ENCODE measurements around the gene MDP1. TPM values are rescaled to one million over a fixed set of nuclear protein-coding genes. Genes with fewer than 3 reads are reported as not detected.

MDP1 gene
- total RNA-seq, 2 donors from 2014 or later, result 21.0 to 25.0 TPM

GRCh38 chr14:24181371-24182077 is 34.3 kb downstream of the MDP1 start:
- no peak overlapping the region for H3K4me3 ChIP-seq (ENCODE audit: low read length)
- Mint-ChIP-seq H3K36me3 (ENCODE audit: low read depth) (peaks cover 70% of the 10 kb centered on the region), H3K27ac (no peak overlapping the region), H3K4me1 (no peaks in the 10 kb centered on the region), H3K4me3 (no peak overlapping the region), H3K9me3 (no peaks in the 10 kb centered on the region), H3K27me3 (ENCODE audit: insufficient read depth) (no peaks in the 10 kb centered on the region)
- no peaks in the 10 kb centered on the region for H3K9me3 ChIP-seq (ENCODE audit: control insufficient read depth, low read length)
- H3K27me3 ChIP-seq (ENCODE audit: control insufficient read depth, insufficient read depth, low read length, poor library complexity, severe bottlenecking), result no peaks in the 10 kb centered on the region
- peaks cover 70% of the 10 kb centered on the region for H3K36me3 ChIP-seq (ENCODE audit: control insufficient read depth, insufficient read depth, low read length)
- DNase-seq, result no peak
- H3K27ac ChIP-seq (ENCODE audit: low read depth, low read length), result no peak overlapping the region
- no peaks in the 10 kb centered on the region for H3K4me1 ChIP-seq (ENCODE audit: control insufficient read depth, insufficient read depth, low read length)
- no peak for TF ChIP-seq CTCF (conservative IDR thresholded peaks at IDR 0.05)
- H3K9ac ChIP-seq (ENCODE audit: extremely low read depth, low read length, poor library complexity, severe bottlenecking), result no peak overlapping the region
- WGBS, 2 experiments (ENCODE audit: insufficient coverage in 1 of 2, insufficient read length in 1 of 2), result 93 to 94% methylated on average over 13 to 19 of the region's 19 CpGs

GRCh38 chr14:24179961-24180796 is 35.7 kb downstream of the MDP1 start:
- H3K9ac ChIP-seq (ENCODE audit: extremely low read depth, low read length, poor library complexity, severe bottlenecking), result no peak overlapping the region
- H3K27ac Mint-ChIP-seq, result no peak overlapping the region
- DNase-seq, result no peak
- no peaks in the 10 kb centered on the region for H3K27me3 ChIP-seq (ENCODE audit: control insufficient read depth, insufficient read depth, low read length, poor library complexity, severe bottlenecking)
- no peaks in the 10 kb centered on the region for H3K9me3 ChIP-seq (ENCODE audit: control insufficient read depth, low read length)
- H3K27me3 Mint-ChIP-seq (ENCODE audit: insufficient read depth), result no peaks in the 10 kb centered on the region
- no peak overlapping the region for H3K4me3 ChIP-seq (ENCODE audit: low read length)
- no peak overlapping the region for H3K27ac ChIP-seq (ENCODE audit: low read depth, low read length)
- 93 to 94% methylated on average over 5 to 17 of the region's 18 CpGs for WGBS, 2 experiments (ENCODE audit: insufficient coverage in 1 of 2, insufficient read length in 1 of 2)
- no peak for TF ChIP-seq CTCF (conservative IDR thresholded peaks at IDR 0.05)
- peaks cover 62% of the 10 kb centered on the region for H3K36me3 Mint-ChIP-seq (ENCODE audit: low read depth)
- no peaks in the 10 kb centered on the region for H3K9me3 Mint-ChIP-seq
- no peaks in the 10 kb centered on the region for H3K4me1 ChIP-seq (ENCODE audit: control insufficient read depth, insufficient read depth, low read length)
- peaks cover 57% of the 10 kb centered on the region for H3K36me3 ChIP-seq (ENCODE audit: control insufficient read depth, insufficient read depth, low read length)
- no peak overlapping the region for H3K4me3 Mint-ChIP-seq
- no peaks in the 10 kb centered on the region for H3K4me1 Mint-ChIP-seq

- no peaks in the 10 kb centered on the region for H3K4me1 ChIP-seq (ENCODE audit: control insufficient read depth, insufficient read depth, low read length)
- 89 to 98% methylated on average over 10 to 14 of the region's 14 CpGs for WGBS, 2 experiments (ENCODE audit: insufficient coverage in 1 of 2, insufficient read length in 1 of 2)
- no peak overlapping the region for H3K27ac ChIP-seq (ENCODE audit: low read depth, low read length)
- H3K9me3 Mint-ChIP-seq, result no peaks in the 10 kb centered on the region
- no peak overlapping the region for H3K27ac Mint-ChIP-seq
- no peak for TF ChIP-seq CTCF (conservative IDR thresholded peaks at IDR 0.05)
- H3K27me3 Mint-ChIP-seq (ENCODE audit: insufficient read depth), result no peaks in the 10 kb centered on the region
- H3K9ac ChIP-seq (ENCODE audit: extremely low read depth, low read length, poor library complexity, severe bottlenecking), result no peak overlapping the region
- no peak overlapping the region for H3K4me3 Mint-ChIP-seq
- no peaks in the 10 kb centered on the region for H3K9me3 ChIP-seq (ENCODE audit: control insufficient read depth, low read length)
- H3K27me3 ChIP-seq (ENCODE audit: control insufficient read depth, insufficient read depth, low read length, poor library complexity, severe bottlenecking), result no peaks in the 10 kb centered on the region
- H3K36me3 Mint-ChIP-seq (ENCODE audit: low read depth), result peaks cover 61% of the 10 kb centered on the region
- peaks cover 51% of the 10 kb centered on the region for H3K36me3 ChIP-seq (ENCODE audit: control insufficient read depth, insufficient read depth, low read length)
- H3K4me3 ChIP-seq (ENCODE audit: low read length), result no peak overlapping the region
- no peak for DNase-seq
- H3K4me1 Mint-ChIP-seq, result no peaks in the 10 kb centered on the region
These were observed 36.4 kb downstream of the MDP1 start for GRCh38 chr14:24179294-24179960.

All from endodermal cell (in vitro differentiated cells).